H9 (cell line): Measurements from ENCODE around the gene TSPAN5. TPM values are rescaled to one million over a fixed set of nuclear protein-coding genes. Genes with fewer than 3 reads are reported as not detected.

ENCODE experiments used
- DNase-seq: peaks from one replicate; pipeline ENCODE4 v3.0.0-alpha.2; 2017
- H2AFZ ChIP-seq: one replicate; pipeline ENCODE4 v1.6.1; 2013; ENCODE audit warnings: mild to moderate bottlenecking, low read length, control low read depth, moderate library complexity
- H2AK5ac ChIP-seq: 2 replicates; pipeline ENCODE4 v1.6.1; 2013; ENCODE audit warnings: low read length, control low read depth, mixed read lengths; ENCODE audit not compliant: insufficient read length
- H2BK120ac ChIP-seq: one replicate; pipeline ENCODE4 v1.6.1; 2013; ENCODE audit warnings: low read depth, mild to moderate bottlenecking, low read length, control low read depth, inconsistent platforms; ENCODE audit not compliant: poor library complexity, severe bottlenecking
- H2BK12ac ChIP-seq: 2 replicates; pipeline ENCODE4 v1.6.1; 2013; ENCODE audit warnings: low read length, control low read depth, mixed read lengths, low read depth; ENCODE audit not compliant: insufficient read length
- H2BK15ac ChIP-seq: 2 replicates; pipeline ENCODE4 v1.6.1; 2013; ENCODE audit warnings: low read depth, low read length, control low read depth
- H2BK20ac ChIP-seq: one replicate; pipeline ENCODE4 v1.6.1; 2013; ENCODE audit warnings: low read depth, mild to moderate bottlenecking, low read length, control low read depth, inconsistent platforms; ENCODE audit not compliant: poor library complexity, severe bottlenecking
- H2BK5ac ChIP-seq: 2 replicates; pipeline ENCODE4 v1.6.1; 2013; ENCODE audit warnings: low read length, control low read depth, mixed read lengths; ENCODE audit not compliant: insufficient read length
- H3K14ac ChIP-seq: 2 replicates; pipeline ENCODE4 v1.6.1; 2013; ENCODE audit warnings: low read length, control low read depth; ENCODE audit not compliant: insufficient read depth
- H3K18ac ChIP-seq: 2 replicates; pipeline ENCODE4 v1.6.1; 2013; ENCODE audit warnings: low read depth, mild to moderate bottlenecking, mixed read lengths, low read length, control low read depth; ENCODE audit not compliant: insufficient read length
- H3K23ac ChIP-seq: 2 replicates; pipeline ENCODE4 v1.6.1; 2013; ENCODE audit warnings: low read length, control low read depth, mixed read lengths, low read depth; ENCODE audit not compliant: insufficient read length
- H3K23me2 ChIP-seq: 2 replicates; pipeline ENCODE4 v1.6.1; 2013; ENCODE audit warnings: low read depth, mild to moderate bottlenecking, mixed read lengths, low read length, control low read depth; ENCODE audit not compliant: insufficient read length, poor library complexity, severe bottlenecking
- H3K27ac ChIP-seq: 2 replicates; pipeline ENCODE4 v1.5.1; 2013; ENCODE audit warnings: low read length, control low read depth, mixed read lengths, low read depth; ENCODE audit not compliant: insufficient read length
- H3K27me3 ChIP-seq: 2 replicates; pipeline ENCODE4 v1.6.1; 2013; ENCODE audit warnings: low read length, control low read depth, inconsistent platforms; ENCODE audit not compliant: insufficient read depth
- H3K4ac ChIP-seq: 2 replicates; pipeline ENCODE4 v1.6.1; 2013; ENCODE audit warnings: low read depth, mild to moderate bottlenecking, control low read depth, inconsistent platforms, low read length, moderate library complexity
- H3K4me1 ChIP-seq: 2 replicates; pipeline ENCODE4 v1.6.1; 2013; ENCODE audit warnings: low read length, control low read depth, inconsistent platforms; ENCODE audit not compliant: insufficient read depth
- H3K4me2 ChIP-seq: 2 replicates; pipeline ENCODE4 v1.6.1; 2013; ENCODE audit warnings: low read length, control low read depth, mixed read lengths; ENCODE audit not compliant: insufficient read length, insufficient read depth
- H3K56ac ChIP-seq: 2 replicates; pipeline ENCODE4 v1.6.1; 2013; ENCODE audit warnings: low read depth, mild to moderate bottlenecking, mixed read lengths, low read length, control low read depth; ENCODE audit not compliant: insufficient read length
- H3K79me1 ChIP-seq: 2 replicates; pipeline ENCODE4 v1.6.1; 2013; ENCODE audit warnings: low read depth, mild to moderate bottlenecking, moderate library complexity, low read length, control low read depth, inconsistent platforms; ENCODE audit not compliant: insufficient read depth, poor library complexity, severe bottlenecking
- H3K79me2 ChIP-seq: 2 replicates; pipeline ENCODE4 v1.6.1; 2013; ENCODE audit warnings: low read length, control low read depth, inconsistent platforms; ENCODE audit not compliant: insufficient read depth
- H3K9ac ChIP-seq: 2 replicates; pipeline ENCODE4 v1.6.1; 2013; ENCODE audit warnings: low read length, control low read depth, mixed read lengths; ENCODE audit not compliant: insufficient read length; ENCODE audit errors: extremely low read depth
- H3K9me3 ChIP-seq: one replicate; pipeline ENCODE4 v1.6.1; 2013; ENCODE audit warnings: low read depth, low read length, inconsistent platforms; ENCODE audit not compliant: control insufficient read depth
- H3T11ph ChIP-seq: one replicate; pipeline ENCODE4 v1.6.1; 2013; ENCODE audit warnings: mild to moderate bottlenecking, low read length, control low read depth, inconsistent platforms
- H4K20me1 ChIP-seq: one replicate; pipeline ENCODE4 v1.6.1; 2013; ENCODE audit not compliant: control insufficient read depth, insufficient read length, insufficient read depth
- H4K5ac ChIP-seq: 2 replicates; pipeline ENCODE4 v1.6.1; 2013; ENCODE audit warnings: low read depth, mild to moderate bottlenecking, mixed read lengths, low read length, control low read depth; ENCODE audit not compliant: insufficient read length
- H4K8ac ChIP-seq: replicated peaks from 2 replicates; pipeline ENCODE4 v1.6.1; 2013; ENCODE audit warnings: low read length, control low read depth, mixed read lengths, low read depth; ENCODE audit not compliant: insufficient read length
- H4K91ac ChIP-seq: 2 replicates; pipeline ENCODE4 v1.6.1; 2013; ENCODE audit warnings: low read depth, mild to moderate bottlenecking, moderate library complexity, mixed read lengths, low read length, control low read depth; ENCODE audit not compliant: insufficient read length
- H3K27ac Mint-ChIP-seq, 3 experiments: 2 replicates in 2 of 3; 3 replicates in 1 of 3; pipeline ENCODE4 v1.8.0; 2020 to 2021; ENCODE audit warnings: mixed read lengths in 3 of 3, mild to moderate bottlenecking in 1 of 3, moderate library complexity in 1 of 3
- H3K27me3 Mint-ChIP-seq: 2 replicates; pipeline ENCODE4 v1.8.0; 2021; ENCODE audit warnings: low read depth, mild to moderate bottlenecking, moderate library complexity, mixed read lengths
- H3K36me3 Mint-ChIP-seq, 3 experiments: 2 replicates in 2 of 3; 3 replicates in 1 of 3; pipeline ENCODE4 v1.8.0; 2020 to 2021; ENCODE audit warnings: low read depth in 3 of 3, mixed read lengths in 3 of 3; ENCODE audit not compliant: insufficient read depth in 1 of 3
- H3K4me1 Mint-ChIP-seq, 2 experiments: 2 replicates each; pipeline ENCODE4 v1.8.0; 2020; ENCODE audit warnings: mixed read lengths in 2 of 2
- H3K4me3 Mint-ChIP-seq, 2 experiments: 2 replicates in 1 of 2; 3 replicates in 1 of 2; pipeline ENCODE4 v1.8.0; 2020 to 2021; ENCODE audit warnings: mild to moderate bottlenecking in 2 of 2, mixed read lengths in 2 of 2, moderate library complexity in 1 of 2
- H3K9me3 Mint-ChIP-seq, 2 experiments: 2 replicates in 1 of 2; 3 replicates in 1 of 2; pipeline ENCODE4 v1.8.0; 2020; ENCODE audit warnings: mild to moderate bottlenecking in 2 of 2, mixed read lengths in 2 of 2, moderate library complexity in 1 of 2
- CTCF ChIP-seq: fragments of 200-600 bp; sonication (generic); conservative IDR thresholded peaks from 3 replicates; pipeline ENCODE4 v1.8.0; 2021; ENCODE audit warnings: antibody characterized with exemption, mild to moderate bottlenecking
- WGBS: extraction: QIAGEN DNeasy Blood & Tissue Kit; methylation state at CpG from one replicate; pipeline ENCODE4 v1.1.7; 2013; ENCODE audit warnings: missing lambda C conversion rate, low lambda C conversion rate, mixed read lengths; ENCODE audit not compliant: insufficient read length; ENCODE audit errors: extremely low coverage; 5-methylcytosine and 5-hydroxymethylcytosine counted together
- total RNA-seq: library from RNA; stranded (reverse); gene quantifications from 2 replicates; pipeline ENCODE4 v1.2.1, GENCODE V29; 2021

The TSPAN5 gene
- total RNA-seq, 1 experiment from 2014 or later: 7.0 TPM

GRCh38 chr4:98662626-98663225 is 4.3 kb upstream of the TSPAN5 start:
- no peak overlapping the region for H2BK5ac ChIP-seq
- H2BK120ac ChIP-seq: no peak overlapping the region
- peaks cover 45 to 46% of the 10 kb centered on the region in 2 experiments for H3K4me1 Mint-ChIP-seq
- whole genome bisulfite sequencing: no CpG with 5 or more reads among the region's 7 CpGs
- no peaks in the 10 kb centered on the region for H3K79me1 ChIP-seq
- H3K56ac ChIP-seq: no peak overlapping the region
- H3K23ac ChIP-seq: no peak overlapping the region
- no peak overlapping the region for H3K4ac ChIP-seq
- no peak overlapping the region for H2BK20ac ChIP-seq
- H3K9me3 Mint-ChIP-seq: peaks cover 23 to 30% of the 10 kb centered on the region in 2 experiments
- no peaks in the 10 kb centered on the region for H3K27me3 ChIP-seq
- no peak overlapping the region for H2BK15ac ChIP-seq
- H3K27me3 Mint-ChIP-seq: peaks cover 31% of the 10 kb centered on the region
- DNase-seq: peak; percentile 80
- peaks cover 6% of the 10 kb centered on the region; the same call in 1 of the 2 replicates for H3K4me1 ChIP-seq
- no peak overlapping the region for H2AK5ac ChIP-seq
- peak overlapping the region in 2 of 3 experiments; percentile 56 to 81; a peak in 4 of 7 replicates for H3K27ac Mint-ChIP-seq
- H3K9me3 ChIP-seq: peaks cover 16% of the 10 kb centered on the region
- H2AFZ ChIP-seq: no peak overlapping the region
- no peak overlapping the region for H4K8ac ChIP-seq
- peaks cover 12% of the 10 kb centered on the region for H3K23me2 ChIP-seq
- no peaks in the 10 kb centered on the region for H3K79me2 ChIP-seq
- H3K36me3 Mint-ChIP-seq: peaks cover 11 to 25% (median 16%) of the 10 kb centered on the region in 3 experiments
- no peak; the same call in 2 of the 3 replicates for TF ChIP-seq CTCF
- H3K18ac ChIP-seq: no peak overlapping the region
- H3K27ac ChIP-seq: no peak overlapping the region
- H3K9ac ChIP-seq: no peak overlapping the region
- no peak overlapping the region for H3K14ac ChIP-seq
- no peaks in the 10 kb centered on the region for H4K20me1 ChIP-seq
- no peak overlapping the region for H3K4me2 ChIP-seq
- H4K91ac ChIP-seq: no peak overlapping the region
- H2BK12ac ChIP-seq: no peak overlapping the region
- no peak overlapping the region for H3T11ph ChIP-seq
- H3K4me3 Mint-ChIP-seq: peak overlapping the region in 1 of 2 experiments; percentile 31; a peak in 3 of 5 replicates
- H4K5ac ChIP-seq: no peak overlapping the region
